Measurements from ENCODE around the gene POU2F3.

DNA sequence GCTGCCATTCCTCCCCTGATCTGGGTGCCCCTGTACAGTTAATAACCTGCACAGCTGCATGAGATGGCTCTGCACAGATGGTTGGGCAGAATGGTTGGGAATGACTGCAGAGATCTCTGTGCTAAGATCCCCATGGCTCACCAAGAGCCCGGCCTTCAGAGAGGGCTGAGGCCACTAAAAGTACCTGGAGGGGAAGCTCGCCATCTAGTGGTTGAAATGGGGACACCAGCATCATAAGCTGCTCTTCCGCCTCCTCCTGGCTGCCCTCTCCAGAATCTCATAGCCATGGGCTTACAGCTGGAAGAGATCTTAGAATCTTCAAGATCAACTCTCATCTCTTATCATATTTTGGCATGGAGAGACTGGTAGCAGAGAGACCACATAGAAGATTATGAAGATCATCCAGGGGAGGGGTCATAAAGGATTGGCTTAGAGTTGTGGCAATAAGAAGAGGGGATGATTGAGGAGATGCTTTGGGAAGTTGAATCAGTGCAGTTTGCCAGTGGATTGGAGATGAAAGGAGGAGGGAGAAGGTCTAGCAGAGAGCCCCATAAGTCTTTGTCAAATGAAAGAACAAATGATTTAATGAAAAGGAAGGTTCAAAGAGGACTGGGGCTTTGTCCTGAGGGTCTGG is 63.2 kb downstream of the POU2F3 start:
- TF ChIP-seq, protein P1, sequence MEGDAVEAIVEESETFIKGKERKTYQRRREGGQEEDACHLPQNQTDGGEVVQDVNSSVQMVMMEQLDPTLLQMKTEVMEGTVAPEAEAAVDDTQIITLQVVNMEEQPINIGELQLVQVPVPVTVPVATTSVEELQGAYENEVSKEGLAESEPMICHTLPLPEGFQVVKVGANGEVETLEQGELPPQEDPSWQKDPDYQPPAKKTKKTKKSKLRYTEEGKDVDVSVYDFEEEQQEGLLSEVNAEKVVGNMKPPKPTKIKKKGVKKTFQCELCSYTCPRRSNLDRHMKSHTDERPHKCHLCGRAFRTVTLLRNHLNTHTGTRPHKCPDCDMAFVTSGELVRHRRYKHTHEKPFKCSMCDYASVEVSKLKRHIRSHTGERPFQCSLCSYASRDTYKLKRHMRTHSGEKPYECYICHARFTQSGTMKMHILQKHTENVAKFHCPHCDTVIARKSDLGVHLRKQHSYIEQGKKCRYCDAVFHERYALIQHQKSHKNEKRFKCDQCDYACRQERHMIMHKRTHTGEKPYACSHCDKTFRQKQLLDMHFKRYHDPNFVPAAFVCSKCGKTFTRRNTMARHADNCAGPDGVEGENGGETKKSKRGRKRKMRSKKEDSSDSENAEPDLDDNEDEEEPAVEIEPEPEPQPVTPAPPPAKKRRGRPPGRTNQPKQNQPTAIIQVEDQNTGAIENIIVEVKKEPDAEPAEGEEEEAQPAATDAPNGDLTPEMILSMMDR (IDR thresholded peaks at IDR 0.05; ENCODE audit: poor library complexity): peak; percentile 79
- no peak for TF ChIP-seq EZH2phosphoT487 (IDR thresholded peaks at IDR 0.05; ENCODE audit: low read depth, severe bottlenecking, unreplicated experiment)
